Ovary (tissue), 3 donors: ENCODE data around the gene DPH6.

Experiments
- CTCF ChIP-seq, 3 donors: fragments of 450-650 bp in 2 of 3; fragments of 200-600 bp in 1 of 3; IDR thresholded peaks; one replicate each; pipeline versions ENCODE4 v1.5.1 to v1.8.0; 2016 to 2022; ENCODE audit warnings: antibody characterized with exemption in 3 of 3, mild to moderate bottlenecking in 1 of 3
- EP300 ChIP-seq: sonication (generic); formaldehyde crosslinking; IDR thresholded peaks from one replicate; pipeline ENCODE4 v1.6.1; 2017; ENCODE audit warnings: antibody characterized with exemption
- donor health status: DM: no; HTN: no; CAD: no.

DNA sequence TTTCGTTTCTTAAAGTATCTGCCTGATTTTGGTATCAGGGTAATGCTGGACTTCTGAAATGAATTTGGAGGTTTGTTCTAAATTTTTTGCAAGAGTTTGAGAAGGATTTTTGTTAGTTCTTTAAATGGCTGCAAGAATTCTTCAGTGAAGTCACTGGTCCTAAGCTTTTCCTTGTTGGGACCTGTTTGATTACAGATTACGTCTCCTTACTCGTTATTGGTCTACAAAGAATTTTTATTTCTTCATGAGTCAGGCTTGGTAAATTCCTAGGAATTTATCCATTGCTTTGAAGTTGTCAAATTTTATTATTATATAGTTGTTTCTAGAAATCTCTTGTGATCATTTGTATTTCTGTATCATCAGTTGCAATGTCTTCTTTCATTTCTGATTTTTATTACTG is 196.0 kb downstream of the DPH6 start:
- TF ChIP-seq EP300 (no peak), CTCF (IDR thresholded peaks at IDR 0.05) (no peak)
